HG03378 (cell line): ENCODE results near the gene RUVBL2.

Source experiments
- ATAC-seq: cut with Tn5 transposase; IDR thresholded peaks from one replicate; pipeline ENCODE4 v1.9.1; 2021; ENCODE audit warnings: mild to moderate bottlenecking, moderate library complexity; ENCODE audit not compliant: unreplicated experiment

Gene RUVBL2

GRCh38 chr19:48963371-48964204 lies 30.1 kb upstream of the RUVBL2 start:
- no peak for ATAC-seq

DNA sequence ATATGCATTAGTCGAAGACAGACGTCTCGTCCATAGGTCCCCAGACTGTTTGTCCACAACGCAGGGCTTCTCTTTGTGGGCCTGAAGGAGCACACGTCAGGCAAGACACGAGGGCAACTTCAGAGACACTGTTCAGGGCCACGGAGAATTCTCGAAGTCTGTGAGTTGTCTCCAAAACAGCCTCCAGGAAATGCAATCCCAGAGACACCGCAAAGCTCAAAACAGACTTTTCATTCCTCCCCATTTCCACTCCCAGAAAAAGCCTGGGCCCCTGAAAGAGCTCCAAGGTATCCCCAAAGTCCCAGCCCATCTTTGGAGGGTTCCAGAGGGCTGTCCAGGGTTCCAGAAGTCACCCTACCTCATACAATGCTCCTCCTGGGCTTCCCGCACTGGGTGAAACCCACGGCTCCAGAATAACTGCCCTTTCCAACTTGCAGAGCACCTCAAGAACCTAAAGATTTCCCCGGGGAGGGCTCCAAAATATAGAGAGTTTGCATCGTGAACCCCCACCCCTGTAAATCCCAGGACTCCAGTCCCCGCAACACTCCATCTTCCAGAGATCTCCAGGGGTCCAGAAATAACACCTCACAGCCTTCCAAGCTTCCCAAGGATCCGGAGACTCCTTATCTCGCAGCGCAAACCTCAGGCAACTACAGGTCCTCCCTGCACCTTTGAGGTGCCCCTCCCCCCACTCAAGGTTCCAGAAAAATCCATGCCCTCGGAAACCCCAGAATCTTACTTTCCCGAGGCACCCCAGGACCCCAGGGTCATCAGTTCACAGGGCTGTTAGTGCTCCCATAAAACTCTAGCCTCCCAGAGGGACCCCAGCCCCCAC lies 29.3 kb upstream of the RUVBL2 start:
- ATAC-seq, result no peak

- ATAC-seq, result peak; percentile 43
Measured at GRCh38 chr19:48965040-48965805, 28.5 kb upstream of the RUVBL2 start, which contains the start of gene FTL. Gene FTL (plus strand): TSS chr19:48965309. CDS start chr19:48965508, 199 bp downstream.

DNA sequence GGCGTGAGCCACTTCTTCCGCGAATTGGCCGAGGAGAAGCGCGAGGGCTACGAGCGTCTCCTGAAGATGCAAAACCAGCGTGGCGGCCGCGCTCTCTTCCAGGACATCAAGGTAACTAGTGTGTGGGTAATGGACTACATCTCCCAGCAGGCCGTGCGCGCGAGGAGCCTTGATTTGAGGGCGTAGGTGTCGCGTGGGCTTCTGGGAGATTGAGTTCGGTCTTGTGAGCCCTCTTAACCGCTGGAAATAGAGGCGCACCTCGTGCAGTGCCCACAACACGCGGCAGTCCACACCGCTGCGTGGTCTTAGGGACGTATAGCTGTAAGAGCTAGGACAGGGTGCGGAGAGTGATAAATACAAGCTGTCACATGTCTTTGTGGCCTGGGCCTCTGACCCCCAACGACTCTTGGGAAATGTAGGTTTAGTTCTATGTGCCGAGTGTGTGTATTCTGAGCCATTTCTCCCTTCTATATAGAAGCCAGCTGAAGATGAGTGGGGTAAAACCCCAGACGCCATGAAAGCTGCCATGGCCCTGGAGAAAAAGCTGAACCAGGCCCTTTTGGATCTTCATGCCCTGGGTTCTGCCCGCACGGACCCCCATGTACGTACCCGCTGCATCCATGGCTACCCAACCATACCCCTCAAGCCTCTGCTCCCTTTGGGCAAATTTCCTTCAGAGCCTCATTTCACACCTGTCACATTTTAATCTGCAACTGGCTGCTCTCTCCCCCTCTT lies 27.7 kb upstream of the RUVBL2 start:
- ATAC-seq, result peak; percentile 24

DNA sequence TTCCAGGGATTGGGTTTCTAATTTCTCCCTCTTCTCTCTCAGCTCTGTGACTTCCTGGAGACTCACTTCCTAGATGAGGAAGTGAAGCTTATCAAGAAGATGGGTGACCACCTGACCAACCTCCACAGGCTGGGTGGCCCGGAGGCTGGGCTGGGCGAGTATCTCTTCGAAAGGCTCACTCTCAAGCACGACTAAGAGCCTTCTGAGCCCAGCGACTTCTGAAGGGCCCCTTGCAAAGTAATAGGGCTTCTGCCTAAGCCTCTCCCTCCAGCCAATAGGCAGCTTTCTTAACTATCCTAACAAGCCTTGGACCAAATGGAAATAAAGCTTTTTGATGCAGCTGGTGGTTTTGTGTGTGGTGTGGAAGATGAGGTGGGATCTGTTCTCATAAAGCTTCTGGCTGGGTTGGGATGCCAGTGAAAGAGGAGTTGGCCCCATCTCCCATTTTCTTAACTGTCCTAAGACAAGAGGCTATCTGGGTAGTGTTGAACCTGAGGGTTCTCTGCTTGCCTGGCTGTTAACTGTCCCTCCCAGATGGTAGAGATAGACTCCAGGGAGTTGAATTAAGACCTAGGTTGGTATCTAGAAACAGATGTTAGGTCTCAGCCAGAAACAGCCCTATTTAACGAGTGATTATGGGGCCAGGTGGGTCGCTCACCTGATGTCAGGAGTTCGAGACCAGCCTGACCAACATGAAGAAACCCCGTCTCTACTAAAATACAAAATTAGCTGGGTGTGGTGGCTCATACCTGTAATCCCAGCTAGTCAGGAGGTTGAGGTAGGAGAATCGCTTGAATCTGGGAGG lies 26.9 kb upstream of the RUVBL2 start:
- no peak for ATAC-seq

GRCh38 chr19:48967346-48968178 lies 26.1 kb upstream of the RUVBL2 start:
- ATAC-seq, result no peak

GRCh38 chr19:48968179-48968661 lies 25.5 kb upstream of the RUVBL2 start:
- no peak for ATAC-seq

GRCh38 chr19:48968813-48969218 lies 24.9 kb upstream of the RUVBL2 start:
- ATAC-seq, result no peak

GRCh38 chr19:48969276-48970138 lies 24.2 kb upstream of the RUVBL2 start:
- no peak for ATAC-seq

GRCh38 chr19:48970139-48970766 lies 23.4 kb upstream of the RUVBL2 start:
- ATAC-seq, result no peak

DNA sequence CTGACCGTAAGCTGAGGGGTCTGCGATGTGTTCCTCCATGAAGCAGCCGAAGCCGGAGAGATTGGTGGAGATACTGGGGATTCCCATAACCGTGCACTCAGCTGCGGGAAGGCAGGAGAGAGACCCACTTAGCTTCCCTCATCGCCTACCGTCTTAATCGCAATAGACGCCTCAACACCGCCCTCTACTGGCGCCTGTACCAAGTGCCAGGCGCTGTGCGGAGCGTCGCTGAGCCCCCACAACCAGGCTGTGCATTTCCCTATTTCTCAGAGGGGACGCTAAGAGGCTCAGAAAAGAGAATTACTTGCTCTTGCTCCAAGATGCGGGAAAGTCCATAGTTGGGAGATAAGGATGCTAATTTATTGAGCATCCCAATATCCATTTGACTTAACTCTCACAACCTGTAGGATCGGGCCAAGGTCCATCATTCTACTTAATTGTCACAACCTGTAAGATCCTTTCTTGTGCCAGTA lies 22.7 kb upstream of the RUVBL2 start:
- ATAC-seq, result no peak

DNA sequence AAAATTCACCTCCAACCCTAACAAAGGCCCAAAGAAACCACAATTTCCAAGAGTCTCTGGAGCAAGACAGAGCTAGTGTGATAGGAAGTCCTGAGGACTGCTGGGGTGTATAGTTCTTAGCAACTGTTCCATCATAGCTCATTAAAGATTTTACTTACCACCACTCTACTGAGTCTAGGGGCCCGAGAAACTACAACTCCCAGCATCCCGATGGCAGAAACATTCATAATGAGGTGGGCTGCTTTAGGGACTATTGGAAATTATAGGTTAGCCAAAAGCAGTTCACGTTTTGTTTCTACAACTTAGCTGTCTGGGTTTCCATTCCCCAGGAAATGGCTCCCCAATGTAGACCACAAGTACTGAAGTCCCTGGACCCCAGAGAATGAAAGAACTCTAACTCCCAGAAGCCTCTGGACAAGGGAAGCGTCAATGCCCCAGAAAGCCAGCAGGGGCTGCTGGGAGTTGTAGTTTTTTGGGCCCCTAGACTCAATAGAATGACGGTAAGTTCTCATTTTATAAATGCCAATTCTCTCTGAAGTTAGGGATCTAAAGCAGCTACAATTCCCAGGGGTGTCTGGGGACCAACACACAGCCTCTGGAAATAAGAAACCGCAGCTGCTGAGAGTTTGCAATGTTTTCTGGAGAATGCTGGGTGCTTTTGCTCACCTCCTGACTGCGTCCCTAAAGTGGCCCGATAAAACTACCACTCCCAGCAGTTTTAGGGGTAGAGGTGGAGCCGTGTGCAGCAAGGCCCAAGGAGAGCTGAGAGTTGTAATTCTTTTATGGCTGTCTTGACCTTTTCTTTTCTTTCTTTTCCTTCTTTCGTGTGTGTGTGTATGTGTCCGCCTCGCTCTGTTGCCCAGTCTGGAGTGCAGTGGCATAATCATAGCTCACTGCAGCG lies 17.5 kb upstream of the RUVBL2 start:
- ATAC-seq, result no peak

DNA sequence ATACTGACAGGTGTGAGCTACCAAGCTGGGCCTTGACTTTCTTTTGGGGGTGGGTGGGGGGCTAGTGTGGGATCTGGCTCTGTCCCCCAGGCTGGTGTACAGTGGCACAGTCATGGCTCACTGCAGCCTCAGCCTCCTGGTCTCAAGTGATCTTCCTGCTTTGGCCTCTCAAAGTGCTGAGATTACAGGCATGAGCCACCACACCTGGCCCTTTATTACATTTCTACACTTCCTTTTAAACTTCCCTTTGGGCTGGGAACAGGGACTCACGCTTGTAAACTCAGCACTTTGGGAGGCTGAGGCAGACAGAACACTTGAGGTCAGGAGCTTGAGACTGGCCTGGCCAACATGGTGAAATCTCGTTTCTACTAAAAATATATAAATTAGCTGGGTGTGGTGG lies 16.6 kb upstream of the RUVBL2 start:
- ATAC-seq, result no peak

DNA sequence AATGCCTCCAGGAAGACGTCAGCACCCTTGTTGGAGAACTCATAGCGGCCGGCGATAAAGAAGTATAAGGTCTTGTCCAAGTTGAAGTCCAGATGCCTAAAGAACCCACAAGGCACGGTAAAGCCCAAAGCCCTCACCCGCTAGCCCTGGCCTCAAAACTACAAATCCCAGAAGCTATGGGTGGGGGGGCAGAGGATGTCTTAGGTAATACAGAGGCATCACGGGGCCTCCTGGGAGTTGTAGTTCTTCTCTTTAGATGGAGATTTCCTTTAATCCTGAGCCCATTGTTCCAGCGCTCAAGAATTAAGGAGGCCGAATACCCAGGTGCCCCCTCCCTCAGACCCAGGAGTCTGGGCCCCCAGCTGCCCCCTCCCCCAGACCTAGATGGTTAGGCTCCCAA lies 11.4 kb upstream of the RUVBL2 start:
- no peak for ATAC-seq

DNA sequence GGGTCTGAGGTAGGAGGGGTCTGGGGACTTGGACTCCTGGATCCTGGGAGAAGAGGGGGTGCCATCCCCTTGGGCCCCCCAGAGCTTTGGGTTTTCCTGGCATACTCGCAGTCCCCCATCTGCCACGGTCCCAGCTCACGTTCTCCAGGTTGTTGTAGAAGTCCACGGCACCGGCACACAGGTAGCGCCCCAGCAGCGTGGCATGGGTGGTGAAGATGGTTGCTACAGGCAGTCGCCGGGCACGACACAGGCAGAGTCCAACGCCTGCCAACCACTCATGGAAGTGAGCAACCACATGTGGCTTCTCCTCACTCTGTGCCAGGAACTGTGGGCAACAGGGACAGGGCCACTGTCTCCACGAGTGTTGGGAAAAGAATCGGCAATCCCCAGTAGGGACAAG lies 8.0 kb upstream of the RUVBL2 start:
- ATAC-seq, result no peak

DNA sequence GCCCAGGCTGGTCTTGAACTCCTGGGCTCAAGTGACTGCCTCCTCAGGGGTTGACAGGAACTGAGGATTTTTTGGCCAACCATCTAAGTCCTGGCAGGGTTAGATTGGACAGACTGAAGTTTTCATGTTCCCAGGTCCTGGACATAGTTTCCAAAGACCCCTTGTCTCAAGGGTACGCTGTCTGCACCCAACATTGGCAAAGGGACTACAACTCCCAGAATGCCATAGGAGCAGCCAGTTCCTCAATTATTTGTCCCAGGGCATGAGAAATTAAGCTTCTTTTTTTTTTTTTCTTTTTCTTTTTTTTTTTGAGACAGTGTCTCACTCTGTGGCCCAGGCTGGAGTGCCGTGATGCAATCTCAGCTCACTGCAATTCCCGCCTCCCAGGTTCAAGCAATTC lies 7.5 kb upstream of the RUVBL2 start:
- ATAC-seq, result no peak
